HCT116 (cell line): Measurements from ENCODE around the gene MFN2. TPM values are rescaled to one million over a fixed set of nuclear protein-coding genes. Genes with fewer than 3 reads are reported as not detected.

ENCODE experiments used
- ATAC-seq: fragments of 200-7000 bp; cut with Tn5 transposase; 2 replicates; pipeline ENCODE4 v1.9.1; 2020; ENCODE audit warnings: mild to moderate bottlenecking, moderate library complexity
- BruUV-seq: library from RNA; stranded (reverse); fragments of 400-500 nt; replicated peaks from 2 replicates; lab custom pipeline; 2021; lab: Mats Ljungman, UMichigan
- CTCF ChIA-PET: fragments of 300-600 bp; sonication (Branson Sonifier 250); formaldehyde crosslinking; loops from one replicate; lab custom pipeline; 2021; ENCODE audit warnings: antibody characterized with exemption; lab: Charles Lee
- POLR2A ChIA-PET: fragments of 300-600, 350-600 bp; sonication (Branson Sonifier 250); formaldehyde crosslinking; loops from one replicate; lab custom pipeline; 2021; ENCODE audit warnings: antibody characterized with exemption; lab: Charles Lee
- RAD21 ChIA-PET, 2 experiments: fragments of 300-600 bp; sonication (Branson Sonifier 250); formaldehyde crosslinking; loops; one replicate each; lab custom pipeline; 2023; ENCODE audit warnings: low total read pairs in 2 of 2; ENCODE audit not compliant: uncharacterized antibody in 2 of 2, unreplicated experiment in 2 of 2, low non-redundant PET in 1 of 2; lab: Charles Lee
- DNase-seq: peaks from one replicate; pipeline ENCODE4 v3.0.0-alpha.2; 2010; ENCODE audit warnings: low read depth, low spot score
- H2AFZ ChIP-seq: fragments of 200-600 bp; shearing (Covaris generic), sonication (generic); 2 replicates; pipeline ENCODE4 v1.6.1; 2017; ENCODE audit warnings: low read depth, mixed run types, mixed read lengths, antibody characterized with exemption, low read length; ENCODE audit not compliant: poor library complexity, severe bottlenecking
- H3K27ac ChIP-seq: 2 replicates; pipeline ENCODE4 v1.5.1; 2012; ENCODE audit warnings: low read depth, low read length
- H3K27me3 ChIP-seq: fragments of 200-600 bp; sonication (generic); 2 replicates; pipeline ENCODE4 v1.6.1; 2016; ENCODE audit warnings: mixed run types, low read length, mixed read lengths; ENCODE audit not compliant: insufficient read depth
- H3K36me3 ChIP-seq, 2 experiments: fragments of 200-500 bp in 1 of 2; fragments of 200-600 bp in 1 of 2; sonication (Bioruptor generic) in 1 of 2; sonication (generic) in 1 of 2; 2 replicates each; pipeline versions ENCODE4 v1.5.1 to v1.6.1; 2014 to 2016; ENCODE audit warnings: low read length in 2 of 2, inconsistent platforms in 1 of 2, mixed read lengths in 1 of 2, mixed run types in 1 of 2; ENCODE audit not compliant: insufficient read depth in 2 of 2, control insufficient read depth in 1 of 2
- H3K4me1 ChIP-seq, 2 experiments: fragments of 200-600 bp in 1 of 2; sonication (generic) in 1 of 2; 2 replicates each; pipeline versions ENCODE4 v1.5.1 to v1.6.1; 2012 to 2017; ENCODE audit warnings: low read length in 2 of 2, inconsistent platforms in 1 of 2, mild to moderate bottlenecking in 1 of 2, mixed read lengths in 1 of 2, mixed run types in 1 of 2, moderate library complexity in 1 of 2; ENCODE audit not compliant: insufficient read depth in 2 of 2, control insufficient read depth in 1 of 2
- H3K4me2 ChIP-seq: fragments of 200-600 bp; sonication (generic); 2 replicates; pipeline ENCODE4 v1.6.1; 2017; ENCODE audit warnings: mixed run types, low read length, mixed read lengths
- H3K4me3 ChIP-seq, 2 experiments: fragments of 200-600 bp in 1 of 2; sonication (generic) in 1 of 2; replicated peaks in 1 of 2; 2 replicates each; pipeline ENCODE4 v1.5.1; 2011 to 2016; ENCODE audit warnings: low read length in 2 of 2, control low read depth in 1 of 2, low read depth in 1 of 2, mild to moderate bottlenecking in 1 of 2, mixed read lengths in 1 of 2, mixed run types in 1 of 2
- H3K79me2 ChIP-seq: fragments of 200-600 bp; sonication (generic); 2 replicates; pipeline ENCODE4 v1.6.1; 2017; ENCODE audit warnings: mild to moderate bottlenecking, mixed run types, low read length, moderate library complexity, mixed read lengths; ENCODE audit not compliant: insufficient read depth
- H3K9ac ChIP-seq: fragments of 200-600 bp; sonication (generic); 2 replicates; pipeline ENCODE4 v1.6.1; 2016; ENCODE audit warnings: low read length, mixed read lengths
- H3K9me2 ChIP-seq: fragments of 200-600 bp; sonication (generic), shearing (Covaris generic); 2 replicates; pipeline ENCODE4 v1.6.1; 2017; ENCODE audit warnings: mixed run types, mild to moderate bottlenecking, moderate library complexity; ENCODE audit not compliant: insufficient read depth
- H3K9me3 ChIP-seq, 2 experiments: fragments of 200-500 bp in 1 of 2; fragments of 200-600 bp in 1 of 2; sonication (Bioruptor generic) in 1 of 2; sonication (generic) in 1 of 2; 2 replicates each; pipeline ENCODE4 v1.6.1; 2014 to 2017; ENCODE audit warnings: low read length in 2 of 2, mixed read lengths in 2 of 2, inconsistent platforms in 1 of 2, low read depth in 1 of 2, mild to moderate bottlenecking in 1 of 2, mixed run types in 1 of 2, moderate library complexity in 1 of 2; ENCODE audit not compliant: control insufficient read depth in 1 of 2, insufficient read depth in 1 of 2
- H4K20me1 ChIP-seq: fragments of 200-600 bp; sonication (generic), shearing (Covaris generic); 2 replicates; pipeline ENCODE4 v1.6.1; 2017; ENCODE audit warnings: mixed run types, mild to moderate bottlenecking, moderate library complexity; ENCODE audit not compliant: insufficient read depth
- CBX3 ChIP-seq: IDR thresholded peaks from 2 replicates; pipeline ENCODE4 v1.6.1; 2012; ENCODE audit warnings: low read depth
- CEBPB ChIP-seq: IDR thresholded peaks from 2 replicates; pipeline ENCODE4 v1.6.1; 2012; ENCODE audit warnings: low read depth
- EGR1 ChIP-seq: IDR thresholded peaks from 2 replicates; pipeline ENCODE4 v1.6.1; 2012; ENCODE audit warnings: low read depth
- EZH2phosphoT487 ChIP-seq: fragments of 200-600 bp; IDR thresholded peaks from 2 replicates; pipeline ENCODE4 v1.6.1; 2018; ENCODE audit warnings: antibody characterized with exemption, borderline replicate concordance
- FOSL1 ChIP-seq: IDR thresholded peaks from 2 replicates; pipeline ENCODE4 v1.6.1; 2012; ENCODE audit warnings: low read depth
- JUND ChIP-seq: IDR thresholded peaks from 2 replicates; pipeline ENCODE4 v1.6.1; 2012
- RAD21 ChIP-seq: IDR thresholded peaks from 2 replicates; pipeline ENCODE4 v1.6.1; 2012; ENCODE audit warnings: low read depth, mild to moderate bottlenecking
- SP1 ChIP-seq: IDR thresholded peaks from 2 replicates; pipeline ENCODE4 v1.6.1; 2012; ENCODE audit warnings: low read depth
- TCF7L2 ChIP-seq: IDR thresholded peaks from 2 replicates; pipeline ENCODE4 v1.7.0; 2011; ENCODE audit warnings: borderline replicate concordance, inconsistent platforms; ENCODE audit not compliant: insufficient read depth, insufficient read length; ENCODE audit errors: extremely low read depth
- intact Hi-C: fragments of 100-400 bp; cut with micrococcal nuclease; formaldehyde crosslinking; loops from 2 replicates; pipeline ENCODE4 v1.10.0; 2022
- total RNA-seq: library from RNA; stranded (reverse); gene quantifications from one replicate; pipeline ENCODE4 v1.2.1, GENCODE V29; 2021; ENCODE audit not compliant: unreplicated experiment
- TF ChIP-seq, protein P1 (sequence below): IDR thresholded peaks from 2 replicates; pipeline ENCODE4 v1.6.1; 2012; ENCODE audit warnings: low read depth
- TF ChIP-seq, protein P2 (sequence below): IDR thresholded peaks from 2 replicates; pipeline ENCODE4 v1.6.1; 2011; ENCODE audit warnings: mild to moderate bottlenecking, low read length, moderate library complexity; ENCODE audit not compliant: insufficient replicate concordance; ENCODE audit errors: extremely low read depth
- TF ChIP-seq, protein P3 (sequence below), 3 experiments: fragments of 200-600 bp in 1 of 3; sonication (generic) in 1 of 3; IDR thresholded peaks in 2 of 3; conservative IDR thresholded peaks in 1 of 3; 2 replicates each; pipeline ENCODE4 v1.5.1; 2012 to 2017; ENCODE audit warnings: low read depth in 2 of 3, low read length in 2 of 3, antibody characterized with exemption in 1 of 3, borderline replicate concordance in 1 of 3, control low read depth in 1 of 3, mild to moderate bottlenecking in 1 of 3, mixed read lengths in 1 of 3, mixed run types in 1 of 3, moderate library complexity in 1 of 3; ENCODE audit not compliant: insufficient read depth in 1 of 3

The MFN2 gene
- total RNA-seq, 1 experiment from 2014 or later, result 83.0 TPM

DNA sequence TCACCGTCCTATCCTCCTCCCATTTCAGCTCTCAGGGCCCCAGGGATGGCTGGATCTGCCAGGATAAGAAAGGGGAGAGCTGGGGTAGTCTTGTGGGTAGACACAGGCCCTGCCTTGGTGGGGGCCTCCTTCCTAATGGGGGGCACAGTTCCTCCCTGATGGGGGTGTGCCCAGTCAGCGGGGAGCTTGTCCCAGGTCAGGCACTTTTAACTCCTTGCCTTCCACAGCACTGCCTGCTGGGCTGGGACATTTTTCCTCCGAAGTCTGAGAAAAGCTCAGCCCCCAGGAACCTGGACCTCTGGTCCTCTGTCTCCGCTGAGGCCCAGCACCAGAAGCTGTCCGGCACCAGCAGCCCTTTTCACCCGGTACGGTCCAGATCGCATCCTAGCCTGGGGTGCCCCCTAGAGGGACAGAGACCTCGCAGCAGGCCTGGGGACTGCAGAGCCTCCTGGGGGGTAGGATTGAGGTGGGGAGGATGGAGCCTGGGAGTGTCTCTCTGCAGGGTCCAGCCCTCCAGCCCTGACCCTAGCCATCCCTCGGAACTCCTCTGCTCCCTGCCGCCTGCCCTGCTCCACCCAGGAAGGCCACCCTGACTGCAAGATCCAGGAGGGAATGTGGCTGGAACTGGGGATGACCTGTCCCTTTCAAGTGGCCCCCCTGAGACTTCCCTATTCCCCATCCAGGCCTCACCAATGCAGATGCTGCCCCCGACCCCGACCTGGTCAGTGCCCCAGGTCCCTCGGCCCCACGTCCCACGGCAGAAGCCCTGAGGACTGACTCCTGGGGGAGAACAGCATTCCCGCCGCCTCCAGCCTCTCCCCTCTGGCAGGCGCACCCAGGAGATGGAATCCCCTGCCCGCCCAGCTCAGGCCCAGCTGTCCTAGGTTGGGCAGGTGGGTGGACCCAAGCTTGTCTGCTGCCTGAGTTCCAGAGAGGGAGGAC is 51.1 kb downstream of the MFN2 start:
- Histone ChIP-seq H3K79me2 (no peaks in the 10 kb centered on the region), H2AFZ (no peak overlapping the region), H3K27me3 (no peaks in the 10 kb centered on the region), H4K20me1 (no peaks in the 10 kb centered on the region), H3K36me3 (peaks cover 3 to 6% of the 10 kb centered on the region in 2 experiments; a peak in 3 of 4 replicates), H3K4me2 (no peak overlapping the region), H3K4me3 (no peak overlapping the region), H3K9me3 (no peaks in the 10 kb centered on the region), H3K9ac (no peak overlapping the region), H3K4me1 (no peaks in the 10 kb centered on the region), H3K9me2 (no peaks in the 10 kb centered on the region), H3K27ac (no peak overlapping the region)
- ATAC-seq (peak; percentile 95), DNase-seq (no peak)
- BruUV-seq, result no TSS peak
- ChIA-PET POLR2A (interaction anchor here (1.3 to 4.6 kb wide), 2 partner anchors 50 to 122 kb away, joined by 4 to 28 read pairs; no protein-coding TSS in a partner anchor), CTCF (interaction anchor here (0.9 to 2.0 kb wide), 3 partner anchors 10 to 64 kb away, joined by 3 to 10 read pairs (median 5); partner anchors contain the start of gene MIIP), RAD21 (interaction anchor here in 1 of 2 experiments (1.1 kb wide), 1 partner anchor 93 kb away, joined by 3 read pairs; no protein-coding TSS in a partner anchor)
- intact Hi-C loops, result loop anchor here (1.0 to 5.0 kb wide), 3 partner anchors 64 to 193 kb away; no protein-coding TSS in a partner anchor
- TF ChIP-seq CBX3 (no peak), RAD21 (peak; percentile 82), FOSL1 (no peak), SP1 (no peak), TCF7L2 (no peak), EGR1 (no peak), EZH2phosphoT487 (no peak), CEBPB (no peak), JUND (no peak)
- TF ChIP-seq, protein P1, sequence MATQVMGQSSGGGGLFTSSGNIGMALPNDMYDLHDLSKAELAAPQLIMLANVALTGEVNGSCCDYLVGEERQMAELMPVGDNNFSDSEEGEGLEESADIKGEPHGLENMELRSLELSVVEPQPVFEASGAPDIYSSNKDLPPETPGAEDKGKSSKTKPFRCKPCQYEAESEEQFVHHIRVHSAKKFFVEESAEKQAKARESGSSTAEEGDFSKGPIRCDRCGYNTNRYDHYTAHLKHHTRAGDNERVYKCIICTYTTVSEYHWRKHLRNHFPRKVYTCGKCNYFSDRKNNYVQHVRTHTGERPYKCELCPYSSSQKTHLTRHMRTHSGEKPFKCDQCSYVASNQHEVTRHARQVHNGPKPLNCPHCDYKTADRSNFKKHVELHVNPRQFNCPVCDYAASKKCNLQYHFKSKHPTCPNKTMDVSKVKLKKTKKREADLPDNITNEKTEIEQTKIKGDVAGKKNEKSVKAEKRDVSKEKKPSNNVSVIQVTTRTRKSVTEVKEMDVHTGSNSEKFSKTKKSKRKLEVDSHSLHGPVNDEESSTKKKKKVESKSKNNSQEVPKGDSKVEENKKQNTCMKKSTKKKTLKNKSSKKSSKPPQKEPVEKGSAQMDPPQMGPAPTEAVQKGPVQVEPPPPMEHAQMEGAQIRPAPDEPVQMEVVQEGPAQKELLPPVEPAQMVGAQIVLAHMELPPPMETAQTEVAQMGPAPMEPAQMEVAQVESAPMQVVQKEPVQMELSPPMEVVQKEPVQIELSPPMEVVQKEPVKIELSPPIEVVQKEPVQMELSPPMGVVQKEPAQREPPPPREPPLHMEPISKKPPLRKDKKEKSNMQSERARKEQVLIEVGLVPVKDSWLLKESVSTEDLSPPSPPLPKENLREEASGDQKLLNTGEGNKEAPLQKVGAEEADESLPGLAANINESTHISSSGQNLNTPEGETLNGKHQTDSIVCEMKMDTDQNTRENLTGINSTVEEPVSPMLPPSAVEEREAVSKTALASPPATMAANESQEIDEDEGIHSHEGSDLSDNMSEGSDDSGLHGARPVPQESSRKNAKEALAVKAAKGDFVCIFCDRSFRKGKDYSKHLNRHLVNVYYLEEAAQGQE, result no peak
- TF ChIP-seq, protein P2, sequence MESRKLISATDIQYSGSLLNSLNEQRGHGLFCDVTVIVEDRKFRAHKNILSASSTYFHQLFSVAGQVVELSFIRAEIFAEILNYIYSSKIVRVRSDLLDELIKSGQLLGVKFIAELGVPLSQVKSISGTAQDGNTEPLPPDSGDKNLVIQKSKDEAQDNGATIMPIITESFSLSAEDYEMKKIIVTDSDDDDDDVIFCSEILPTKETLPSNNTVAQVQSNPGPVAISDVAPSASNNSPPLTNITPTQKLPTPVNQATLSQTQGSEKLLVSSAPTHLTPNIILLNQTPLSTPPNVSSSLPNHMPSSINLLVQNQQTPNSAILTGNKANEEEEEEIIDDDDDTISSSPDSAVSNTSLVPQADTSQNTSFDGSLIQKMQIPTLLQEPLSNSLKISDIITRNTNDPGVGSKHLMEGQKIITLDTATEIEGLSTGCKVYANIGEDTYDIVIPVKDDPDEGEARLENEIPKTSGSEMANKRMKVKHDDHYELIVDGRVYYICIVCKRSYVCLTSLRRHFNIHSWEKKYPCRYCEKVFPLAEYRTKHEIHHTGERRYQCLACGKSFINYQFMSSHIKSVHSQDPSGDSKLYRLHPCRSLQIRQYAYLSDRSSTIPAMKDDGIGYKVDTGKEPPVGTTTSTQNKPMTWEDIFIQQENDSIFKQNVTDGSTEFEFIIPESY, result no peak
- TF ChIP-seq, protein P3, sequence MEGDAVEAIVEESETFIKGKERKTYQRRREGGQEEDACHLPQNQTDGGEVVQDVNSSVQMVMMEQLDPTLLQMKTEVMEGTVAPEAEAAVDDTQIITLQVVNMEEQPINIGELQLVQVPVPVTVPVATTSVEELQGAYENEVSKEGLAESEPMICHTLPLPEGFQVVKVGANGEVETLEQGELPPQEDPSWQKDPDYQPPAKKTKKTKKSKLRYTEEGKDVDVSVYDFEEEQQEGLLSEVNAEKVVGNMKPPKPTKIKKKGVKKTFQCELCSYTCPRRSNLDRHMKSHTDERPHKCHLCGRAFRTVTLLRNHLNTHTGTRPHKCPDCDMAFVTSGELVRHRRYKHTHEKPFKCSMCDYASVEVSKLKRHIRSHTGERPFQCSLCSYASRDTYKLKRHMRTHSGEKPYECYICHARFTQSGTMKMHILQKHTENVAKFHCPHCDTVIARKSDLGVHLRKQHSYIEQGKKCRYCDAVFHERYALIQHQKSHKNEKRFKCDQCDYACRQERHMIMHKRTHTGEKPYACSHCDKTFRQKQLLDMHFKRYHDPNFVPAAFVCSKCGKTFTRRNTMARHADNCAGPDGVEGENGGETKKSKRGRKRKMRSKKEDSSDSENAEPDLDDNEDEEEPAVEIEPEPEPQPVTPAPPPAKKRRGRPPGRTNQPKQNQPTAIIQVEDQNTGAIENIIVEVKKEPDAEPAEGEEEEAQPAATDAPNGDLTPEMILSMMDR (IDR thresholded peaks at IDR 0.05 in 2 of 3, conservative IDR thresholded peaks at IDR 0.05 in 1 of 3; ENCODE audit: borderline replicate concordance in 1 of 3, insufficient read depth in 1 of 3, low read depth in 2 of 3, low read length in 2 of 3), result peak; percentile 51 to 81 (median 73); a peak in 5 of 6 replicates
